Stimulated activated CD8-positive, alpha-beta memory T cell treated with anti-CD3 and anti-CD28 coated beads, Interleukin-15, amount 100 ng/mL, for 48 hours (primary cell): ENCODE data around the gene MAP3K9.

Experiments used
- DNase-seq, 2 donors: peaks; one replicate each; pipeline ENCODE4 v3.0.0-alpha.2; 2020; ENCODE audit warnings: low read depth in 2 of 2

MAP3K9 gene

GRCh38 chr14:70821584-70822529 is 12.5 kb upstream of the MAP3K9 start:
- peak; percentile 42 to 60 for DNase-seq

- no peak for DNase-seq
Measured at GRCh38 chr14:70816525-70816924, 7.2 kb upstream of the MAP3K9 start.

GRCh38 chr14:70814466-70814865 is 5.2 kb upstream of the MAP3K9 start:
- DNase-seq, result no peak

GRCh38 chr14:70812124-70812818 is 3.0 kb upstream of the MAP3K9 start:
- no peak for DNase-seq

- no peak for DNase-seq
Measured at GRCh38 chr14:70811578-70811977, 2.3 kb upstream of the MAP3K9 start.

- no peak for DNase-seq
Measured at GRCh38 chr14:70811050-70811449, 1.7 kb upstream of the MAP3K9 start.

- DNase-seq, result no peak
Measured at GRCh38 chr14:70810621-70811020, 1.3 kb upstream of the MAP3K9 start.

- peak in 1 of 2 donors; percentile 18 for DNase-seq
Measured at GRCh38 chr14:70808416-70809224, 693 bp downstream of the MAP3K9 start.

GRCh38 chr14:70807898-70808415 is 1.4 kb downstream of the MAP3K9 start:
- DNase-seq, result peak; percentile 45 to 47

- no peak for DNase-seq
Measured at GRCh38 chr14:70804556-70805162, 4.7 kb downstream of the MAP3K9 start.

- no peak for DNase-seq
Measured at GRCh38 chr14:70803321-70804310, 5.7 kb downstream of the MAP3K9 start.

GRCh38 chr14:70802379-70802778 is 6.9 kb downstream of the MAP3K9 start:
- no peak for DNase-seq

- no peak for DNase-seq
Measured at GRCh38 chr14:70801836-70802235, 7.5 kb downstream of the MAP3K9 start.

GRCh38 chr14:70796551-70796950 is 12.8 kb downstream of the MAP3K9 start:
- no peak for DNase-seq

- no peak for DNase-seq
Measured at GRCh38 chr14:70794294-70794693, 15.0 kb downstream of the MAP3K9 start.

- no peak for DNase-seq
Measured at GRCh38 chr14:70793637-70794036, 15.7 kb downstream of the MAP3K9 start.

- DNase-seq, result no peak
Measured at GRCh38 chr14:70792939-70793338, 16.4 kb downstream of the MAP3K9 start.

- DNase-seq, result no peak
Measured at GRCh38 chr14:70791971-70792370, 17.3 kb downstream of the MAP3K9 start.

- DNase-seq, result no peak
Measured at GRCh38 chr14:70789961-70790360, 19.4 kb downstream of the MAP3K9 start.

- DNase-seq, result no peak
Measured at GRCh38 chr14:70789361-70789760, 20.0 kb downstream of the MAP3K9 start.
